Thoracic aorta (tissue), 2 donors: Measurements from ENCODE around the gene VDR. TPM values are rescaled to one million over a fixed set of nuclear protein-coding genes. Genes with fewer than 3 reads are reported as not detected.

Experiments
- ATAC-seq: fragments of 150-250 bp; one replicate; pipeline ENCODE4 v1.8.0; 2017; ENCODE audit warnings: low read depth; ENCODE audit not compliant: insufficient number of reproducible peaks, low FRiP score
- DNase-seq: peaks from one replicate; pipeline ENCODE4 v3.0.0-alpha.2; 2020; ENCODE audit warnings: low spot score
- H3K27ac ChIP-seq, 2 donors: fragments of 200-600 bp; sonication (generic); 1 replicate in 1 of 2; 2 replicates in 1 of 2; pipeline ENCODE4 v1.5.1; 2016; ENCODE audit warnings: mild to moderate bottlenecking in 2 of 2, moderate library complexity in 2 of 2
- H3K27me3 ChIP-seq: fragments of 200-600 bp; sonication (generic); replicated peaks from 2 replicates; pipeline ENCODE4 v1.6.0; 2016; ENCODE audit warnings: mild to moderate bottlenecking; ENCODE audit not compliant: insufficient read depth
- H3K36me3 ChIP-seq: fragments of 200-600 bp; sonication (generic); one replicate; pipeline ENCODE4 v1.5.1; 2016
- H3K4me1 ChIP-seq, 2 donors: fragments of 200-600 bp; sonication (generic); 1 replicate in 1 of 2; 2 replicates in 1 of 2; pipeline versions ENCODE4 v1.5.1 to v1.6.0; 2016; ENCODE audit warnings: low read depth in 2 of 2, mild to moderate bottlenecking in 1 of 2; ENCODE audit not compliant: control insufficient read depth in 1 of 2
- H3K4me3 ChIP-seq: fragments of 200-600 bp; sonication (generic); 2 replicates; pipeline ENCODE4 v1.5.1; 2016; ENCODE audit warnings: mild to moderate bottlenecking
- H3K9me3 ChIP-seq: fragments of 200-600 bp; sonication (generic); 2 replicates; pipeline ENCODE4 v1.5.1; 2016
- CTCF ChIP-seq: fragments of 200-600 bp; sonication (generic); IDR thresholded peaks from one replicate; pipeline ENCODE4 v1.5.1; 2019; ENCODE audit warnings: antibody characterized with exemption
- total RNA-seq, 2 donors: library from RNA; depleted of rRNA; stranded (reverse); fragments of >200 nt; gene quantifications; one replicate each; pipeline versions ENCODE4 v1.1.0 to v1.2.3, GENCODE V29; 2016

VDR gene
- total RNA-seq, 2 donors from 2014 or later = 6.8 to 10.3 TPM

GRCh38 chr12:47798382-47798948, 106.3 kb downstream of the VDR start:
- H3K9me3 ChIP-seq = no peaks in the 10 kb centered on the region
- no peaks in the 10 kb centered on the region for H3K27me3 ChIP-seq
- peak overlapping the region; percentile 22 to 66 for H3K27ac ChIP-seq
- H3K4me3 ChIP-seq = no peak overlapping the region
- H3K4me1 ChIP-seq = peaks cover 42 to 60% of the 10 kb centered on the region in 2 donors
- DNase-seq = no peak
- TF ChIP-seq CTCF = no peak
- ATAC-seq = no peak
- peaks cover 47% of the 10 kb centered on the region for H3K36me3 ChIP-seq

GRCh38 chr12:47797441-47797840, 107.4 kb downstream of the VDR start:
- peak; percentile 11 for TF ChIP-seq CTCF
- DNase-seq (no peak), ATAC-seq (no peak)
- Histone ChIP-seq H3K9me3 (no peaks in the 10 kb centered on the region), H3K36me3 (peaks cover 56% of the 10 kb centered on the region), H3K4me1 (peaks cover 32 to 56% of the 10 kb centered on the region in 2 donors), H3K4me3 (no peak overlapping the region), H3K27me3 (no peaks in the 10 kb centered on the region), H3K27ac (peak overlapping the region in 1 of 2 donors; percentile 22)

GRCh38 chr12:47795814-47796411, 108.9 kb downstream of the VDR start:
- DNase-seq (no peak), ATAC-seq (no peak)
- Histone ChIP-seq H3K27me3 (no peaks in the 10 kb centered on the region), H3K36me3 (peaks cover 69% of the 10 kb centered on the region), H3K4me3 (no peak overlapping the region), H3K4me1 (peaks cover 18 to 40% of the 10 kb centered on the region in 2 donors), H3K9me3 (no peaks in the 10 kb centered on the region), H3K27ac (no peak overlapping the region)
- TF ChIP-seq CTCF = no peak

GRCh38 chr12:47795121-47795813, 109.5 kb downstream of the VDR start:
- DNase-seq (no peak), ATAC-seq (no peak)
- H3K4me1 ChIP-seq = peaks cover 13 to 34% of the 10 kb centered on the region in 2 donors
- H3K27me3 ChIP-seq = no peaks in the 10 kb centered on the region
- H3K4me3 ChIP-seq = no peak overlapping the region
- peak overlapping the region in 1 of 2 donors; percentile 38 for H3K27ac ChIP-seq
- no peaks in the 10 kb centered on the region for H3K9me3 ChIP-seq
- peaks cover 76% of the 10 kb centered on the region for H3K36me3 ChIP-seq
- no peak for TF ChIP-seq CTCF

- DNase-seq (no peak), ATAC-seq (no peak)
- H3K9me3 ChIP-seq = no peaks in the 10 kb centered on the region
- peaks cover 7 to 28% of the 10 kb centered on the region in 2 donors for H3K4me1 ChIP-seq
- no peak for TF ChIP-seq CTCF
- H3K27me3 ChIP-seq = no peaks in the 10 kb centered on the region
- H3K4me3 ChIP-seq = no peak overlapping the region
- H3K27ac ChIP-seq = peak overlapping the region in 1 of 2 donors; percentile 38
- peaks cover 82% of the 10 kb centered on the region for H3K36me3 ChIP-seq
These were observed 110.1 kb downstream of the VDR start for GRCh38 chr12:47794679-47795078.
